BJ (cell line): ENCODE measurements around the gene NEDD9. TPM values are rescaled to one million over a fixed set of nuclear protein-coding genes. Genes with fewer than 3 reads are reported as not detected.

Experiments used
- CTCF ChIA-PET: fragments of 350-600 bp; formaldehyde crosslinking; extraction: SDS; loops from one replicate; lab custom pipeline; 2021; ENCODE audit warnings: antibody characterized with exemption, inconsistent platforms; lab: Yijun Ruan, JAX
- POLR2A ChIA-PET: fragments of 300-600 bp; sonication (Branson Sonifier 250); formaldehyde crosslinking; extraction: SDS; loops from one replicate; lab custom pipeline; 2021; ENCODE audit warnings: antibody characterized with exemption; lab: Charles Lee
- DNase-seq: peaks from one replicate; pipeline ENCODE4 v3.0.0-alpha.2; 2011; ENCODE audit warnings: low read depth
- H3K27me3 ChIP-seq: 2 replicates; pipeline ENCODE4 v1.6.0; 2011; ENCODE audit warnings: low read length; ENCODE audit not compliant: control insufficient read depth, insufficient read depth
- H3K36me3 ChIP-seq: 2 replicates; pipeline ENCODE4 v1.5.1; 2011; ENCODE audit warnings: low read length; ENCODE audit not compliant: control insufficient read depth, insufficient read depth
- H3K4me3 ChIP-seq: 2 replicates; pipeline ENCODE4 v1.5.1; 2011; ENCODE audit warnings: low read depth, mild to moderate bottlenecking, control low read depth, low read length
- CTCF ChIP-seq: IDR thresholded peaks from 2 replicates; pipeline ENCODE4 v1.5.1; 2011; ENCODE audit warnings: low read depth, mild to moderate bottlenecking, control low read depth, inconsistent platforms, low read length, moderate library complexity; ENCODE audit not compliant: insufficient read depth
- polyA plus RNA-seq: library from polyadenylated mRNA; depleted of rRNA; stranded (reverse); fragments of >200 nt; gene quantifications from 2 replicates; pipeline ENCODE4 v1.2.3, GENCODE V29; 2011

NEDD9 gene
- polyA plus RNA-seq, 1 experiment = 25.6 TPM

GRCh38 chr6:11231564-11232192, 790 bp downstream of the NEDD9 start:
- Histone ChIP-seq H3K36me3 (no peaks in the 10 kb centered on the region), H3K4me3 (peak overlapping the region; percentile 68), H3K27me3 (no peaks in the 10 kb centered on the region)
- CTCF ChIA-PET = interaction anchor here (0.6 to 3.3 kb wide), 8 partner anchors 11 to 264 kb away, joined by 3 to 22 read pairs (median 3); no protein-coding TSS in a partner anchor
- TF ChIP-seq CTCF = no peak
- DNase-seq = no peak
- POLR2A ChIA-PET = interaction anchor here (0.6 to 1.2 kb wide), 3 partner anchors 11 to 261 kb away, joined by 3 to 10 read pairs (median 6); no protein-coding TSS in a partner anchor

GRCh38 chr6:11231108-11231463, 1.4 kb downstream of the NEDD9 start:
- H3K36me3 ChIP-seq = no peaks in the 10 kb centered on the region
- no peaks in the 10 kb centered on the region for H3K27me3 ChIP-seq
- ChIA-PET POLR2A (interaction anchor here (0.6 kb wide), 1 partner anchor 30 kb away, joined by 3 read pairs; no protein-coding TSS in a partner anchor), CTCF (interaction anchor here (0.6 to 3.3 kb wide), 8 partner anchors 11 to 265 kb away, joined by 3 to 22 read pairs (median 3); no protein-coding TSS in a partner anchor)
- H3K4me3 ChIP-seq = peak overlapping the region; percentile 68
- no peak for TF ChIP-seq CTCF
- no peak for DNase-seq

- no peak for TF ChIP-seq CTCF
- ChIA-PET POLR2A (no interaction called here), CTCF (interaction anchor here (0.8 to 2.8 kb wide), 8 partner anchors 9 to 265 kb away, joined by 3 to 9 read pairs (median 3); no protein-coding TSS in a partner anchor)
- Histone ChIP-seq H3K36me3 (no peaks in the 10 kb centered on the region), H3K27me3 (no peaks in the 10 kb centered on the region), H3K4me3 (peak overlapping the region; percentile 68)
- no peak for DNase-seq
Measured at GRCh38 chr6:11230158-11231107, 2.0 kb downstream of the NEDD9 start.

- CTCF ChIA-PET = interaction anchor here (1.1 to 2.8 kb wide), 4 partner anchors 11 to 266 kb away, joined by 3 to 9 read pairs (median 4); no protein-coding TSS in a partner anchor
Measured at GRCh38 chr6:11229655-11230046, 2.8 kb downstream of the NEDD9 start.

More at GRCh38 chr6:11229655-11230046, 2.8 kb downstream of the NEDD9 start:
- H3K27me3 ChIP-seq = no peaks in the 10 kb centered on the region
- DNase-seq = no peak
- H3K4me3 ChIP-seq = peak overlapping the region; percentile 68
- POLR2A ChIA-PET = no interaction called here
- TF ChIP-seq CTCF = no peak
- H3K36me3 ChIP-seq = no peaks in the 10 kb centered on the region
